Caki2 (cell line): ENCODE results near the gene NPAS1. TPM values are rescaled to one million over a fixed set of nuclear protein-coding genes. Genes with fewer than 3 reads are reported as not detected.
A peak's percentile ranks its signal among the peaks of the same experiment; 100 is the strongest.
"Not testable (repeated sequence)": the region's sequence is repeated elsewhere in the genome, so short reads cannot be mapped to it uniquely, and the experiment has no call there.

ENCODE experiments used
- DNase-seq: peaks from one replicate; pipeline ENCODE4 v3.0.0-alpha.2; 2015; ENCODE audit warnings: low read depth
- in situ Hi-C: cut with HindIII; loops from 2 replicates; pipeline ENCODE4 v1.10.0; 2016; ENCODE audit warnings: low sequenced_read_pairs, low pct_unique_long_range_greater_than_20kb, mixed read lengths
- total RNA-seq: library from RNA; depleted of rRNA; stranded (reverse); fragments of >200 nt; shearing (Covaris generic); gene quantifications from 2 replicates; pipeline ENCODE4 v1.2.3, GENCODE V29; 2014; ENCODE audit warnings: low replicate concordance

NPAS1 gene
- total RNA-seq, 1 experiment from 2014 or later = 2.8 TPM

DNA sequence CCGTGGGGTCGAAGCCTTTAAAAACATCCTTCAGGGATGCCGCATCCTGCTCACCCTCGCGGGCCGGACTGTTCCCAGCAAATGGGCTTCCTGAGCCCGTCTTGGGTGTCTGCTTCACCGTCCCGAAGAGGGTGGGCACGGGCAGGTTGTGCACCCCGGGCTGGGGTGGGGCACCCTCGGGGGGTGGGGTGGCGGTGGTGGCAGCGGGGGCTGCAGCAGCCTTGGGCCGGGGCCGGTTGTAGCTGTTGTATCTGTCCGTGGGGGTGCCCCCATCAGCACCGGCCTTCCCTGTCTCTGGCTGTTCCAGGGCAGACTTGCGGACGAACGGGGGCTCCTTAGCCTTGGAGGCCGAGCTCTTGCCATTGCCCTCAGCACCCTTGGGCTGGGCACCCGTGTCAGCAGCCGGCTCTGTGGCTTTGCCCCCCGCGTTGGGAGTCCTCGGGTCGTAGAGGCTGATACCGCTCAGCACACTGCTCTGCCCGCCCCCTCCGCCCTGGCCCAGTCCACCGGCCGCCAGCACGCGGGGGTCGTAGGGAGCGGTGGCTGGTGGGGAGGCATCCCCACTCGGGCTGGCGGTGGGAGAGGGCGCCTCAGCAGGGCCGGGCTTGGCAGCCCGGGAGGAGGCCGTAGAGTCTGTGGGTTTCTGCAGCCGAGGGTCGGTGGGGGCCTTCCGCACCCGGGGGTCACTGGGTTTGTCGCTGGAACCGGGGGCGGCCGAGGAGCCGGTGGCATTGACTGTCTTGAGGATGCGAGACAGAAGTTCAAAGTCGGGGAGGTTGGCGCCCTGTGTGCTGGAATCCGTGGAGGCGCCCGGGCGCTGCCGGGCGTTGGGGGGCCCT is 47.0 kb downstream of the NPAS1 start:
- DNase-seq = no peak
- in situ Hi-C loops = no loop called here

DNA sequence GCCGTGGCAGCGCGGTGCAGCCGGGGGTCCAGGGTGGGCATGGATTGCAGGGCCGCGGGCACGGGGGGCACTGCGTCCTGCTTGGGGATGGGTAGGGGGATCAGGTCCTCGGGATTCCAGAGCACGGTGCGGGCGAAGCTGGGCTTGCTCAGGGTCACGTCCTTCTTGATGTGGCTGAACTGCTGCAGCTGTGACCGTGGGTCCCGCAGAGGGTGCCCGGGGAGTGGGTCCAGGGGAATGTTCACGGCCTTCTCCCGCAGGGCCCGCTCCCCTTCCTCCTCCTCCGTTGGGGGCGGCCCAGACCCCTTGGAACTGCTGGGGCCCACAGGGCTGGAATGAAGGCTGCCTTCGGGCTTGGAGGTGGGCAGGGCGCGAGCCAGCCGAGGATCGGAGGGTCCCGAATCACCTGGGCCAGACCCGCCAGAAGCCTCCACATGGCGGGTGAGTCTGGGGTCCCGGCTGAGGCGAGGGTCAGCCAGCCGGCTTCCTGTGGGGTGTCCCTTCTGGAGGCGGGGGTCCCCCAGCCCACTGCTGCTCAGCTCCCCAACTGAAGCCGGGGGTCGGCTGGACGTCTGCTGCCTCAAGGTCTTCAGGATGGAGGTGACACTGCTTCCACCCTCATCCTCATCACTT is 47.7 kb downstream of the NPAS1 start:
- DNase-seq = no peak
- in situ Hi-C loops = no loop called here

DNA sequence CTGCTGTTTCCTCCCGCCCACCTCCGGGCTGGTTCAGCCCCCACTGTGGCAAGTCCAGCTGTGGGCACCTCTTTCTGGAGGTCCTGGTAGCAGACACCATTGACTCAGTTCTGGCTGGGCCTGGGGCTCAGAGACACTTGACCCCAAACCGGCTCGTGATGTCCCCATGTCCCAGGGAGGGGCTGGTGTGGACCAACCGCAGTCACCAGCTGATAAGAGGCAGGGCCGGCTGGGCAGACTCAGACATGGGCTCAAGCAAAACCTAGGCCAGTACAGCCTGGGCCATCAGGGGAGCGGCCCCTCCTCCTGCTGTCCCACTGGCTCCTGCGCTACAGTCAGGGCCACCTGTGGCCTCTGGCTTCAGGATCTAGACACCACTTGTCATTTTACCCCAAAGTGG is 48.6 kb downstream of the NPAS1 start:
- no peak for DNase-seq
- in situ Hi-C loops = no loop called here

DNA sequence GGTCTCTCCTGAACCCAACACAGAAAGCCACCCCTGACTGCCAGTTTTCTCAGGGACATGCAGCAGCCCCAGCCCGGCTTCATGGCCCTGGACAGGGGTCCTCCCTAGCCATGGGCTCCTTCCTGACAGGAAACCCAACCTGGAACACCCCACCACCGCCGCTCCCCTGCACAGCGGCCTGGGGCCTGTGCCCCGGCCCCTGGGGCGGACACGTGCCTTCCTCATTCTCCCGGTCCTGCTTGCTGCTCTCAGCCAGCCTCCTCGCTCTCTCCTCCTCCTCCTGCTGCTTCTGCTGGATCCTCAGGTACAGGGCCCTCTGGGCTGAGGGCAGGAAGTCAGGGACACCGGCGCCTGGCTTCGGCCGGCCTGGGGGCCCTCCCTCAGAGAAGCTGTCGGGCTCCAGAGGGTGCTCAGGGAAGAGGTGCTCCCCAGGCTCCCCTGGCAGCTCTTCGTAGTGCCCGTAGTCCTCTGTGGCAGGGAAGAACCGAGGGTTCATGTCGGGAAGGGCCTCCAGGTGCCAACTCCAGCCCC is 49.3 kb downstream of the NPAS1 start:
- DNase-seq = no peak
- in situ Hi-C loops = no loop called here

DNA sequence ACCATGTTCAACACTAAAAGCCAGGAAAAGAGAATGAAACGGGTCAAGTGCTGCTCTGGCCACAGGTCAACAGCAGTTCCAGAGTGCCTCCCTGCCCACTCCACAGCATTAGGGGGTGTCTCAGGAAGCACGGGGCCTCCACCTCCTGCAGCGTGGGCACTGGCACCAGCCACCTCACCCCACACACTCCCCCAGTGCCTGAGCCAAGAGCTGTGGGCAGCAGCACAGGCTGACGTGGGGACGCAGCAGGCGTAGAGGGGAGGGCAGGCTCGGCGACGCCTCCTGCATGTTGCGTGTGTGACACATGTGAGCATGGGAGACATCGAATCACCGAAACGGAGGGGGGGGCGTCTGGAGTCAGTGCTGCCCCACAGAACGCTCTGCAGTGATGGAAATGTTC is 50.2 kb downstream of the NPAS1 start:
- in situ Hi-C loops = no loop called here
- no peak for DNase-seq

DNA sequence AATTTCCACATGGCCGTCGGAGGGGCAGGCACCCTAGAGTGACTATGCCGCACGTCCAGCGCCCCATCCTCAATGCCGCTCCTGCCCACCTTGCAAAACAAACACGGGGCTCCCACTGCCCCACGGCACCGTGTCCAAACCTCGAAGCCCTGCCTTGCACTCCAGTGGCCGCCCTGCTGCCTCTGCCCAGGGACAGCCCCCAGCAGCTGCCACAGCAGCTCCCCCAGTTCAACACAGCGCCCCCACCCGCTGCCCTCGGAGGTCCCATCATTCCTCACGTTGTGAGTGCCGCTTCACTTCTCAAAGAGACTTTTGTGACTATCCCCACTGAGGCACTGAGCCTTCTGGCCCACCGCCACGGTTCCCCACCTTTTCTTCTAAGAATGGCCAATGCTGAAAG is 51.1 kb downstream of the NPAS1 start:
- in situ Hi-C loops = no loop called here
- DNase-seq = no peak

- in situ Hi-C loops = no loop called here
These were observed 52.1 kb downstream of the NPAS1 start for GRCh38 chr19:47071731-47072130.

GRCh38 chr19:47072323-47072722 is 52.7 kb downstream of the NPAS1 start:
- in situ Hi-C loops = no loop called here

More at GRCh38 chr19:47071731-47072130, 52.1 kb downstream of the NPAS1 start:
- DNase-seq = no peak

GRCh38 chr19:47073574-47073973 is 53.9 kb downstream of the NPAS1 start:
- in situ Hi-C loops = no loop called here
- DNase-seq = no peak

More at GRCh38 chr19:47072323-47072722, 52.7 kb downstream of the NPAS1 start:
- DNase-seq = no peak

DNA sequence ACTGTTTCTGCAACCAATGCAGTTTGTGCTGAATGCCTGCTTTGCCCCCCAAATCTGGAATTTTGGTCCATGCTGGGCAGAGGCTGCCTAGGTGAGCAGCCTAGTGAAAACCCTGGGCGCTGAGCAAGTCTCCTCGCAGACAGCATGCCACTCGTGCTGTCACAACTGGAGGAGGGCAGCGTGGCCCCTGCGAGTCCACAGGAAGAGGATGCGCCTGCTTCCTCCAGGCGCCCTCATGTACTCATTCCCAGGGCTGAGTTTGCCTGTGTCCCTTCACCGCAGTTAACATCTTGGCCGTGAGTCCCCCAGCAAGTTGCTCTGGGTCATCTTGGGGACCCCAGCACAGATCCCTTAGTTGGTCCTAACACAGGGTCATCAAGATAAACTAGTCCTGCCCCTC is 55.0 kb downstream of the NPAS1 start:
- in situ Hi-C loops = no loop called here
- DNase-seq = no peak

DNA sequence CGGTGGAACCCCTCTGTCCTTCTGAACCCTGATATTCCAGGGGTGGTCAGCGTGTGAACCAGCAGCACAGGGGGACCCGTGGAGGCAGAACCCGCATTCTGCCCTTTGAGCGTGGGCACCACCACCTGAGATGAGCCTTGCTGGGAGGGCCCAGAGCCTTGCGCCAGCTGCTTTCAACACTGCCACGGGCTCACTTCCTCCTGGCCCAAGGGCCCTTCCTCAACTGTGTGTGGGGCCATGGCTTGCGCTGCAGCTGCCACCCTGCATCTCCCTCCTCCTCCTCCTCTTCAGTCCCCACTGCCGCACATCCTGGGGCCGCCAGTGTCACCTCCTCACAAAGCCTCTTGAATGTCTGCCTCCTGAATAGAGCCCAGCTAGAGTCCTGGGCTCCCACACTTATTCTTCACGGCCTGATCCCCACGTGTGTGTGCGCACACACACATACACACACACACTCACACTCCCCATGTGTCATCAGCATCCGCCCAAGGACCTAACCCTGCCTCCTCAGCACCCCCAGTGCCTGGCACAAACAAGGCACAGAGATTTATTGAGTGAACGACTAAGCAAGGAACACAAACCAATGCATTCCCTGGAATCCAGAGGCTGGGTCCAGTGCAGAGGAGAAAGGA is 55.7 kb downstream of the NPAS1 start:
- no peak for DNase-seq
- in situ Hi-C loops = no loop called here

- in situ Hi-C loops = no loop called here
- peak; percentile 95 for DNase-seq
These were observed 56.3 kb downstream of the NPAS1 start for GRCh38 chr19:47075941-47076340.

DNA sequence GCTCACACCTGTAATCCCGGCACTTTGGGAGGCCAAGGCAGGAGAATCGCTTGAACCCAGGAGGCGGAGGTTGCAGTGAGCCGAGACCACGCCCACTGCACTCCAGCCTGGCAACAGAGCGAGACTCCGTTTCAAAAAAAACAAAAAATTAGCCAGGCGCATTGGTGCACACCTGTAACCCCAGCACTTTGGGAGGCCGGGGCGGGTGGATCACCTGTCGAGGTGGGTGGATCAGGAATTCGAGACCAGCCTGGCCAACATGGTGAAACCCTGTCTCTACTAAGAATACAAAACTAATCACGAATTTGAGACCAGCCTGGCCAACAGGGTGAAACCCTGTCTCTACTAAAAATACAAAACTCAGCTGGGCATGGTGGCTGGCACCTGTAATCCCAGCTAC is 58.7 kb downstream of the NPAS1 start:
- DNase-seq, in situ Hi-C loops: not testable (repeated sequence)

DNA sequence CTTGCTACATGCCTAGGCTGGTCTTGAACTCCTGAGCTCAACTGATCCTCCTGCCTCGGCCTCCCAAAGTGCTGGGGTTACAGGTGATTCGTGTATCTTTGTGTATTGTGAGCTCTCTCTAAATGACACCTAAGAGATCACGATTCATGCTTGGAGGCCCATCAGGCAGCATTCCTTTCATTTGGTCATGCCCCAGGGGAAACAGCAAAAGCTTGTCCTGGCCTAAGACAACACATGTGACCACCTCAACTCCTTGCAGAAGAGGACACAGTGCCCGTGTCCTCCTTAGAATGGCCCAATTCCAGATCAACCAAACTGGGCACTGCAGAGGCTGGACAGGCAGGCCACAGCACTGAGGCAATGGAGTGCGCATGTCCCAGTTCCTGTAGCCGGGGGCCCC is 61.5 kb downstream of the NPAS1 start:
- in situ Hi-C loops = no loop called here
- DNase-seq = peak; percentile 28

DNA sequence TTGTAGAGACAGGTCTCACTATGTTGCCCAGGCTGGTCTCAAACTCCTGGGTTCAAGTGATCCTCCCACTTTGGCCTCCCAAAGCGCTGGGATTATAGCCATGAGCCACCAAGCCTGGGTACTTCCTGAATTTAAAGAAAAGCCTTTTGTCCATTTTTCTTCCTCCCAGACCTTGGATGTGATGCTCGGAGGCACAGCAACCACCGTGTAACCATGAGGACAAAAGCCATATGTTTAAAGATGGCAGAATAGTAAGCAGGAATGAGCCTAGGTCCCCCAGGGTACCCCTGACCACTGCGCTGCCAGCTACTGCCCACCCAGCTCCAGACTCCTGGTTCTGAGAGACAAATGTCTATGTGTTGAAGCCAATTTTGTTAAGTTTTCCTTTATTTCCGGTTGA is 62.9 kb downstream of the NPAS1 start:
- DNase-seq = no peak
- in situ Hi-C loops = no loop called here

DNA sequence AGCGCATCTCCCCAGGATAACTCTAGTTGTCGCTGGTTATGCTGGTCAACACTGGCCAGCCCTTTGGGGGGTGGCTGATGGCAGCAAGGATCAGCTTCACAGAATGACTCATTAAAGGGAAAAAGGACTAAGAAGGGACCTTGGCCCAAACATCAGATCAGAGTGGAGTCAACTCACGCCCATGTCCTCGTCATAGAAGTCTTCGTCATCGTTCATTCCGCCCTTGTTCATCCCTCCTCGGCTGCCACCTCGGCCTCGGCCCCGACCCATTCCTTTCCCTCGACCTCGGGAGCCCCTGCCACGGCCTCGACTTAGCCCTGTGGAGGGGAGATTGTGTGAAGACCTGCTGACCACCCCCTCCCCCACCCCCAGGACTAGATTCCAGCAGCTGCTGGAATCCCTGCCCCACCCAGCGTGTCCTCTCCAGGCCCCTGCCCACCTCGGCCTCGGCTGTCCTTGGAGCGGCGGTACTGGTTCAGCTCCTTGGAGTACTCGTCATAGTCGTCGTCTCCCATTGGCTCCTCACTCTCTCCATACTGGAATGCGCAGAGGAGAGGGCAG is 65.3 kb downstream of the NPAS1 start:
- in situ Hi-C loops = no loop called here
- DNase-seq = no peak

DNA sequence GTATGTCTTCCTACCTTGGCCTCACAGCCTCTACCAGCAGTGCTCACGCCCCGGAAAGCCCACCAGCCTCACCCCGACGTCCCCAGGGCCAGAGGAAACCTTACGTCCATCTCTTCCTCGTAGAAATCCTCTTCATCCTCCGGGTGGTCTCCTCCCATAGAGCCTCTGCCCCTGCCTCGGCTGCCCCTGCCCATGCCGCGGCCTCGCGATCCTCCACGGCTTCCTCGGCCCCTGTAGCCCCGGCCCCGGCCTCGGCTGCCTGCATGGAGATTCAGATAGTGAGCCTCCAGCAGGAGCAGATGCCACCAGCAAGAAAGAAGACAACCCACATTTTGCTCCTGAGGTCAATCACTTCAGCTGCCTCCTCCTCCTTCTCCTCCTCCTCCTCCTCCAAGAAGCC is 66.6 kb downstream of the NPAS1 start:
- in situ Hi-C loops = no loop called here
- DNase-seq = no peak

DNA sequence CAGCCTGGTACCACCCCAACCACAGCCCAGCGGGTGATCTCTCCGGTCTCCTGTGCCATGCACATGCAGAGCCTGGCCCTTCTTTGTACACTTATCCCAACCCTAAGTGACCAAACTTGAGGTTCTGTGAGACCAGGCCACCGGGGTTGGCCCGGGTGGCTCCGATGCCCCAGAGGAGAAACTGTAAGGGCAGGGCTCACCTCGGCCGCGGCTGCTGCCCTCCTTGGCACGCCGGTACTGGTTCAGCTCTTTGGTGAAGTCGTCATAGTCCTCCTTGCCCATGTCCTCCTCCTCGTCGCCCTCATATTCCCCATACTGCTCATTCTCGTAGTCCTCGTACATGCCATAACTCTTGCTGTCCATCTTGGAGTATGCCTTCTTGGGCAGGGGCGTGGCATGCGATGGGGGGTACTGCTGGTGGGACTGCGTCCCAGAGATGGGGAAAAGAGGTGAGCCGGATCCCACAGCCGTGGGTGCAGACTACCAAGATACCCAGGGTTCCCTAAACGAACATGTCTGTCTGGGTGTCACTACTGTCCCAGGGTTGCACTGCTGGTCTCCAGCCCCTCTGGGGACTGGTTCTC is 70.2 kb downstream of the NPAS1 start:
- DNase-seq = no peak
- in situ Hi-C loops = no loop called here
